GM19023 (cell line): ENCODE measurements around the gene TEKT5.
"Not testable (repeated sequence)": the region's sequence is repeated elsewhere in the genome, so short reads cannot be mapped to it uniquely, and the experiment has no call there.

Experiments
- ATAC-seq: cut with Tn5 transposase; IDR thresholded peaks from one replicate; pipeline ENCODE4 v1.9.1; 2021; ENCODE audit warnings: mild to moderate bottlenecking, moderate library complexity; ENCODE audit not compliant: unreplicated experiment

Gene TEKT5

DNA sequence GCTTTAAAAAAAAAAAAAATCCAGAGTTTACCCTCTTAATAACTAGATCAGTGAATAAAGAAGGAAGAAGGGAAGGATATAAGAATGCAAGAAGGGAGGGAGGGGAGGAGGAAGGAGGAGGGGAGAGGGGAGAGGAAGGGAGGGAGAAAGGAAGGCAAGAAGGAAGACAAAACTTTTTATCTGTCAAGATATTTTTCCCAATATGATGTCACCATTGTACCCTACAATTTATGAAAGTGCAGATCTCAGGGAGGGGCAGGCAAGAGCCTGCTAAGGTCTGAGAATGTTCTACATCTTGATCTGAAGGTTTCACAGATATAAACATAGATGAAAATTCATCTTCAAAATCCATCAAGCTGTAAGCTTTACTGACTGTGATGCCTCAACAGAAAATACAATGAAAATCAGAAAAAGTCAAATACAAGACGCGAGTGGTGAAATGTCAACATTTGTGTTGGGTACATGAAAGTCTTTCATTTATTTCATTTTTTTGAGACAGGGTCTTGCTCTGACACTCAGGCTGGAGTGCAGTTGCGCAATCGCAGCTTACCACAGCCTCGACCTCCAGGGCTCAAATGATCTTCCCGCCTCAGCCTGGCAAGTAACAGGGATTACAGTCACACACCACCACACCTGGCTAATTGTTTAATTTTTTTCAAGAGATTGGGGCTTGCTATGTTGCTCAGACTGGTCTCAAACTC lies 57.2 kb downstream of the TEKT5 start:
- ATAC-seq = no peak

GRCh38 chr16:10635365-10636021 lies 59.2 kb downstream of the TEKT5 start:
- ATAC-seq = no peak

DNA sequence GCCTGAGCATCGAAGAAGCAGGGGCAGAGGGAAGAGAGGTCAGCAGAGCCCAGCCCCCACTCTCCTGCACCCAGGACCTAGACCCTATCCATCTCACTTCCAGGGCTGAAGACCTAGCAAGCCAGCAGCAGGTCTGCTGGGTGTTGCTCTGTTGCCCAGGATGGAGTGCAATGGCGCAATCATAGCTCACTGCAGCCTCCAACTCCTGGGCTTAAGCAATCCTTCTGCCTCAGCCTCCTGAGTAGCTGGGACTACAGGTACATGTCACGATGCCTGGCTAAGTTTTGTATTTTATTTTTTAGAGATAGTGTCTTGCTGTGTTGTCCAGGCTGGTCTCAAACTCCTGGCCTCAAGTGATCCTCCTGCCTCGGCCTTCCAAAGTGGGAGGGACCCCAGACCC lies 61.3 kb downstream of the TEKT5 start:
- not testable (repeated sequence) for ATAC-seq

DNA sequence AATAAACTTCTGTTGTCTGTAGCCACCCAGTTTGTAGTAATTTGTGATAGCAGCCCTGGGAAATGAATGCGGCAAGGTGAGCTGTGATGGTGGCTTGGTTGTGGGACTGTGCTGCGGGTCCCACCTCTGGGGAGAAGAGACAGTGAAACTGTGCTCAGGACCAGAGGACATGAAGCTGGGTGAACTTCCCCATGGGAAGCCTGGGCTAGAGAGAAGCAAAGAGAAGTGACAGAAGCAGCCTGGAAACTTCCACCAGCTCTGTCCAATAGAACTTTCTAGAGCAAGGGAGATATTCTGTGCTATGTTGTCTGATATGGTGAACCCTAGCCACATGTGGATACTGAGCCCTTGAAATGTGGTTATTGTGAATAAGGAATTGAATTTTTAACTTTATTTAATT lies 62.8 kb downstream of the TEKT5 start:
- ATAC-seq = no peak

DNA sequence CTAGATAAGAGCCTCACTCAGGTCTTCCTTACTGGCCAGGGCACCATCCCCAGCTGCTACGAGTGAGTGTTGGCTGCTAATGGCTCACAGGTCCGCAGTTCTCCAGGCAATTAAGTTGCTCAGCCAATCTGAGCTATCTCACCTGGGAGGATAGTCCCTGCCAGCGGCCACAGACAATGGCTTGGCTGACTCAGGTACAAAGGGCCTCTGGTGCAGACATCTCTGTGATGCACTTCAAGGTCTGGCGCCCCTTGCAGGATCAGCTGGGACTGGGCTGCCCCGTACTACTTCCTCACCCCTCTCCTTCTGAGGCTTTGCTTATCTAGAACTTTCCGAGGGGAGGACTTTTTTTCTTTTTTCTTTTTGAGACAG lies 65.2 kb downstream of the TEKT5 start:
- ATAC-seq = no peak

GRCh38 chr16:10625595-10626357 lies 69.0 kb downstream of the TEKT5 start:
- ATAC-seq = no peak

DNA sequence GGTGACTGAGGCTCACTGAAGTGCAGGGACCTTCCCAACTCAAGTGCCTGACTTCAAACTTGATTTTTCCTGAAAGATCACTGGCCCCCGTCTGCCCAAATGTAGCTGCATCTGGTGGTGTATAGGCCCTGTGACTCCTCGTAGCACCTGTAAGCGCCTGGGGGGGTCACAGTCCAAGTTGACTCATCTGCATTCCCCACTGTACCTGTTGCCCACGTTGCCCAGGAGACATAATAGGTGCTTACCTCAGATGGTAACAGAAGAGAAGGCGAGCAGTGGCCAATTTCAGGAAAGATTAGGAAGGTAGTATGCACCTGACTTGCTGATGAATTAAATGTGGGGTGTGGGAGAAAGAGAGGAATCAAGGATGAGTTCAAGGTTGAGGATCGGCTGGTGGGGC lies 70.2 kb downstream of the TEKT5 start:
- ATAC-seq = no peak

- no peak for ATAC-seq
Observed at GRCh38 chr16:10623059-10623458, 71.7 kb downstream of the TEKT5 start.

DNA sequence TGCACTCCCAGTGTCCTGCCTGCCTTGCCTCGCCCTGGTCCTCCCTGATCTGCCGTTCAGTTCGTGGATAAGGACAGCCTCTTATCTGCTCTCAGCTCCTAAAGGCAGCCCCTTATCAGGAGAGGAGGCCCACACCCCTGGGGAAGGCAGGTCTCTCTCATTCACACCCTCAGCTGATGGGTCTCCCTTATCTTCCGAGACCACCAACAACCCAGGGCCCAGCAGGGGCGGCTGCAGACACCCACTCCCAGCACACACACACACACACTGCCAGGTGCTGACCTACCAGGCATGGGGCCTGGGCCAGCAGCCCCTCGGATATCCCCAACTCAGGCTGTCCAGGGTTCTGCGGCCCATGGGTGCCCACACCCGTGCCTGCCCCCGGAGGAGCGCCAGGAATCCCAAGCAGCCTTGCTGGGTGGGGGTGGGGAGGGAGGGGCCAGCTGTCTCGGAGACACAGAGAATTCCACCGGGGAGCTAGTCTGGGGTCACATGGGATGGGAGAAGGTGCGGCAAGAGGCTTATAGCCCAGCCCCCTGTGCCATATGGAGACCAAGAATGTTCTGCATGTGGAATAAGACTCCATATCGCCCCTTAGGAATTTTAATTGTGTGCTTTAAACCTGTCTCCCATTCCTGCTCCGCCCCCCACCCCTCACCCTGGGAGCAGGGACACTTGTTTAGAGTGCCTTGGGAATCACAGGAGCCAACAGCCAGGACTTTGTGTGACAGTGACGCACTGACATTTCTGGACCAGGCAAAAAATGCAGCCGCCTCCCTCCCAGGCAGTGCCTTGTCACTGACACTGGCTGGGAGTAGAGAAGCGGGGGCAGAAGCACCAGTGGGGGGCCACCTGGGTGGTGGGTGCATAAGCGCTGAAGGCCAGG lies 72.5 kb downstream of the TEKT5 start:
- no peak for ATAC-seq

DNA sequence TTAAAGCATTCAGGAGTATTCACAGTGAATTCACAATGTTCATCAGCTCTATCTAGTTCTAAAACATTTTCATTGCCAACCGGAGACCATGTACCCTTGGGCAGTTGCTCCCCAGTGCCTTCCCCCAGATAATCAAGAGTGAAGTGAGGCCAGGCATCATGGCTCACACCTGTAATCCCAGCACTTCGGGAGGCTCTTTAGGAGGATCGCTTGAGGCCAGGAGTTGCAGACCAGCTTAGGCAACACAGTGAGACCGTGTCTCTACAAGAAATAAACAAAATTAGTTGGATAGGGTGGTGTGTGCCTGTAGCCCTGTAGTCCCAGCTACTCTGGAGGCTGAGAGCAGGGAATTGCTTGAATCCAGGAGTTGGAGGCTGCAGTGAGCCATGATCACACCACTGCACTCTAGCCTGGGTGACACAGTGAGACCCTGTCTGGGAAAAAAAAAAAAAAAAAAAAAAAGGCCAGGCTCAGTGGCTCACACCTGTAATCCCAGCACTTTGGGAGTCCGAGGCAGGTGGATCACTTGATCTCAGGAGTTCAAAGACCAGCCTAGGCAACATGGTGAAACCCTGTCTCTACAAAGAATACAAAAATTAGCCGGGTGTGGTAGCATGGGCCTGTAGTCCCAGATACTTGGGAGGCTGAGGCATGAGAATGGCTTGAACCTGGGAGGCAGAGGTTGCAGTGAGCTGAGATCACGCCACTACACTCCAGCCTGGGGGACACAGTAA lies 73.3 kb downstream of the TEKT5 start:
- not testable (repeated sequence) for ATAC-seq

GRCh38 chr16:10620120-10620519 lies 74.6 kb downstream of the TEKT5 start:
- ATAC-seq = no peak

DNA sequence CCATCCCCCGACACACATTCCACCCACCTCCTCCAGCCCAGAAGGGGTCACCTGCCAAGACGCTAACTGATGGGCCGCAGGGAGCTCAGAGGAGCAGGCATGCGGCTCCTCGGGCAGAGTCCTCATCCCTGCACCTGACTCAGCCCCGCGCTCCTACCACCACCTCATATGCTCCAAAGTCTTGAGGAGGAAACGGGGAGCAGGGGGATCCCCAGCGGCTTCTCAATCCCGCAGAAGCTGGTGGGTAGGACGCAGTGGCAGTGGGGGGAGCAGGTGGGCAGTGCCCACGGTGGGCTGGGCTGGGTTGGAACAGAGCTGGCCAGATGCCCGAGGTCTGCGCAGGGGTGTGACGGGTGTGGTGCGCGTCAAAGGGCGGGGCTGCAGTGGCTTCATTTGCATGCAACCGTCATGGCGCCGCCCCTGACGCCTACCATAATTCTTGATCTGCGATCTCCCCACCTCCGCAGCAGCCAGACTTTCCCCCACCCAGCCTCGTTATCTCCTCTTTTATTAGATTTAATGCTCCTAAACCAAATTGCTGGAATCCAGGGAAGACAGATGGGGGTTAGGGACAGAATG lies 75.4 kb downstream of the TEKT5 start:
- ATAC-seq = no peak

- ATAC-seq = no peak
Observed at GRCh38 chr16:10618710-10619209, 76.0 kb downstream of the TEKT5 start.

DNA sequence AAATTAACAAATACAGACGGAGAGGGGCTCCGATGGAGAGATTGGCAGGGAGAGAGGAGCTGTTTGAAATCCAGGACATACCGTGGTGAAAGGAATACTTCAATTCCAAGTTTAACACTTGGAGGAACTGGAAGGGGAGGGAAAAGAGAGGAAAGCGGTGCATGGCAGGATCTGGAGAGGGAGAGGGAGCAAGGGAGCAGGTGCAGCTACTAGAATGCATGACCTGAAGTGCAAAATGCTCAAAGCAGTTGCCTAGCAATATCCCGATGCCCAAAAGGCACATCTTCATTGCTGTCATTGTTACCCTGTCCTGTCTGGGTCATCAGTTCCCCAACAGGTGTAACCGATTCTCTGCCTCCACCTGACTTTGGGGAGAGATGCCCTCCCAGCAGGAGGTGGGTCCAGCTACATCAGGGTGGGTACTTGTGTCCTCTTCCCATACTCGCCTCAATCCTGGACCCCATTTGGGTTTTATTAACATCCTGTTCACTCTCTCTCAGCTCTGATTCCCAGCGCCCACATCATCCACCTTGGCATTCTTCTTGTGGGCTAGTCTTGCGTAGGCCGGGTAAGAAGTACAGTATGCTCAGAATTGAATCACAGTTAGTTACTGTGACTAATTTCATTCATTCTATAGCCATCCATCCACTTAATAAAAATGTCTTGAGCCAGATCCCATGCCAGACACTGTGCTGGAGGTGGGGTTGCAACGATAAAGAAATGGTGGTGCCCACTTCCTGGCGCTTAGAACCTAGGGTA lies 76.9 kb downstream of the TEKT5 start:
- ATAC-seq = no peak

DNA sequence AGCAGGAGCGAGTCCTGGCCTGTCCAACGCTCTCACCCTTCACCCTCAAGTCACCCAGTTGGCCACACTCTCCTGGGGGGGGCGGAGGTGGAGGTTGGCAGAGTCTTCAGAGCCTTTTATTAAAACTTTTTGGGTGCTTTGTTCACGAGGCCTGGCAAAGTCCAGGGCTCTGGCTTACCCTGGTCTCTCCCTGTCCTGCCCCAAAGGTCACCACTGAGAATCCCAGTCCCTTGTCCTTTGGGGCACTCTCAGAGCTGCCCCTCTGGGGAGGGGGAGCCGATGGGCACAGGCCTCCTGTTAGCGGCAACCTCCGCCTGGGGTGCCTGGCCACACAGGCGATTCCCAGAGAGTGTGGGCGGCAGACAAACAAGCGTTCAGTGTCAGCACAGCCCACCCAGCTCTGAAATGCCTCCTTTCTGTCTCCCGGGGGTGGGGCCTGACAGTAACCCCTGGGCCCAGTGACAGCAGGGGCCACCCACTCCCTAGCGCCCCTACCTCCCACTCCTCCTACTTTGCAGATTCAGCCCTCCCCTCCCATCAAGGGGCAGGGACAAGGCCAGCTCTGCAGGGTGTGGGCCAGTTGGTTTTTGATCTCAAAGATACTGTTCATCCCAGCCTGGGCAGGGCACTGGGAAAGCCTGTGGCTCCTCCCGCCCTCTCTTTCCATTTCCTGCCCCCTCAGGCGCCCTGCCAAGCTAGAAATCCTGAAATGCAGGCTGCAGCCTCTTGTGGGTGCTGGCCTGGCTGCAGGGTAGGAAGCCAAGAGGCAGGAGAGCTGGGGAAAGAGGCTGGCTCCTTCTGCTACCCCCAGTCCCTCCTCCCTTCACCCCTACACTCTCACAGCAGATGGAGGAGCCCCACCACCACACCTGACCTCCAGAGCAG lies 77.7 kb downstream of the TEKT5 start:
- no peak for ATAC-seq

- no peak for ATAC-seq
Observed at GRCh38 chr16:10616419-10616755, 78.3 kb downstream of the TEKT5 start.

DNA sequence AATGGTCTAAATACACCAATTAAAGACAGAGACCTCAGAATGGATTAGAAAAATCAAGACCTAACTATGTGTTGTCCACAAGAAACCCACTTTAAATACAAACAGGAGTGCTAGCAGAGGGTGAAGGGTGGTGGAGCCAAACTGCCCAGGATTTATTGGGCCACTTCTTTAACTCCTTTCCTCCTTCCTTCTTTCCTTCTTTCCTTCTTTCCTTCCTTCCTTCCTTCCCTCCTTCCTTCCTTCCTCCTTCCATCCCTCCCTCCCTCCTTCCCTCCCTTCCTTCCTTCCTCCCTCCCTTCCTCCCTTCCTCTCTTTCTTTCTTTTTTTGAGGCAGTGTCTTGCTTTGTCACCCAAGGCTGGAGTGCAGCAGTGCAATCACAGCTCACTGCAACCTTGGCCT lies 80.0 kb downstream of the TEKT5 start:
- no peak for ATAC-seq

- ATAC-seq = no peak
Observed at GRCh38 chr16:10613785-10614485, 80.8 kb downstream of the TEKT5 start.
